ENCODE results near the gene SCGB1D4. TPM values are rescaled to one million over a fixed set of nuclear protein-coding genes. Genes with fewer than 3 reads are reported as not detected.

Gene SCGB1D4, protein sequence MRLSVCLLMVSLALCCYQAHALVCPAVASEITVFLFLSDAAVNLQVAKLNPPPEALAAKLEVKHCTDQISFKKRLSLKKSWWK
- not detected in 5 replicates for total RNA-seq (2022; extraction: Qiagen RNA extraction)

GRCh38 chr11:62298975-62299374, at the start of gene SCGB1D4:
Gene SCGB1D4, minus strand, starts transcription at chr11:62299075. Its CDS starts 65 bp downstream, at chr11:62299010.

DNA sequence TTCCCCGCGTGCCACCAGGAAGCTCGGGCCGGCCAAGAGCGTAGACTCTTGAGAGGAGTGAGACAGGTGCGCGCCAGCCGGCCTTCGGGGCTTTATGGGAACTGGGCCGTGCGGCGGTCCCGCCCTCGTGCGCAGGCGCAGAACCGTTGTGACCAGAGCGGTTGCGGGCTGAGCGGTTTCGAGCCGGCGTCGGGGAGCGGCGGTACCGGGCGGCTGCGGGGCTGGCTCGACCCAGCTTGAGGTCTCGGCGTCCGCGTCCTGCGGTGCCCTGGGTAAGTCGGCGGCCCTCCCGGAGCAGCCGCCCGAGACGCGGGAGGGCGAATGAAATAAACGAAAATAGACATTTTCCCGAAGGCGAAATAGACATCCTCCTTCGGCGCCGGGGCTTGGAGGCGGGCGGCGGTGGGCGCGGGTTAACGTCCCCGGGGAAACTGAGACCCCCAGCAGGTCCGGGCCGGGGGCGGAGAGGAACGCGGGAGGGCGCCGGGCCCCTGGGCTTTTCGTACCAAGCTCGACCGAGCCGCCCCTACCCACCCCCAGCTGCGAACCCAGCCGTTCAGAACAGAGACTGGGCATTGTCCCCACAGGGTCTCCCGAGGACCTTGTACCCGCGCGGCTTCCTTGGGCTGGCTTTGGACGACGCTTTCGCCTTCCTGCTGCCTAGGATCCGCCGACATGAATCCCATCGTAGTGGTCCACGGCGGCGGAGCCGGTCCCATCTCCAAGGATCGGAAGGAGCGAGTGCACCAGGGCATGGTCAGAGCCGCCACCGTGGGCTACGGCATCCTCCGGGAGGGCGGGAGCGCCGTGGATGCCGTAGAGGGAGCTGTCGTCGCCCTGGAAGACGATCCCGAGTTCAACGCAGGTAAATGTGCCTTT, 38.7 kb upstream of the SCGB1D4 start, which contains the start of gene ASRGL1:
Gene ASRGL1 (plus strand): TSS at position 146 of the 879 bp plus-strand sequence. CDS start 530 bp downstream, at position 676.

DNA sequence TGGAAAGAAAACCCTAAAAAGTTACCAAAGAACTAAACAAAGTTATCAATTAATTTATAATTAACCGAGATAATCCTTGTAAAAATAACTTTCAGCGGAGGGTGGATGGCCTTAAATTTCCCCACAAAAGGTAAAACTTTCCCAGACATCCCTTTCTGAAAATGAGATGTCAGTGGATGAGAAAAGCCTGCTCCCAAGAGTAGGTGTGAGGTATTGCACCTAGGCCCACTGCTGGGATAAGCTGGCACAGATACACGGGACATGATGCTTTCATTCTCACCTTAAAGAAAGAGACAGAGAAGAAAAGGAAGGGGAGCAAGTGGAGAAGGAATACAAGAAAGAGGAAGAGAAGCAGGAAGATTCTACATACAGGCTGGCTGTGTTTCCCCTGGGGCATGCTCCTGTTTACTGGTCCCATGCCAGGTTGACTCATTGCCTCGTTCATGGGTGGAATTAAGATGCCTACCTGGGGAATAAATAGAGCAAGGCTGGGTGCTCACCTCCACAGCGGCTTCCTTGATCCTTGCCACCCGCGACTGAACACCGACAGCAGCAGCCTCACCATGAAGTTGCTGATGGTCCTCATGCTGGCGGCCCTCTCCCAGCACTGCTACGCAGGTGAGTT, 29.1 kb downstream of the SCGB1D4 start, which contains the start of gene SCGB2A2:
Gene SCGB2A2 (plus strand): TSS at position 505 of the 625 bp plus-strand sequence. CDS start 59 bp downstream, at position 564.

Other genes starting within 250 kb of the SCGB1D4 start
- gene INCENP, start 175.1 kb downstream of the SCGB1D4 start, total RNA-seq (2022; extraction: Qiagen RNA extraction): 44.5 to 52.0 TPM (median 50.4 TPM) in 5 replicates
- not detected in 5 replicates for gene SCGB1D1, start 108.9 kb downstream of the SCGB1D4 start, total RNA-seq (2022; extraction: Qiagen RNA extraction)
- gene SCGB2A1, start 90.4 kb downstream of the SCGB1D4 start, total RNA-seq (2022; extraction: Qiagen RNA extraction): not detected in 5 replicates
- gene SCGB1D2, start 56.8 kb downstream of the SCGB1D4 start, total RNA-seq (2022; extraction: Qiagen RNA extraction): not detected in 5 replicates
- gene SCGB2A2, start 28.9 kb downstream of the SCGB1D4 start, total RNA-seq (2022; extraction: Qiagen RNA extraction): not detected in 5 replicates
- 10.4 to 15.5 TPM (median 13.7 TPM) in 5 replicates for gene ASRGL1, start 38.4 kb upstream of the SCGB1D4 start, total RNA-seq (2022; extraction: Qiagen RNA extraction)
- gene SCGB1A1, start 120.0 kb upstream of the SCGB1D4 start, total RNA-seq (2022; extraction: Qiagen RNA extraction): 0.23 to 0.69 TPM (median 0.37 TPM) in 3 of 5 replicates, not detected in the others
- 339 to 412 TPM (median 379 TPM) in 5 replicates for gene AHNAK, start 247.7 kb upstream of the SCGB1D4 start, total RNA-seq (2022; extraction: Qiagen RNA extraction)